Measurements from ENCODE around the gene MAMDC2.

DNA sequence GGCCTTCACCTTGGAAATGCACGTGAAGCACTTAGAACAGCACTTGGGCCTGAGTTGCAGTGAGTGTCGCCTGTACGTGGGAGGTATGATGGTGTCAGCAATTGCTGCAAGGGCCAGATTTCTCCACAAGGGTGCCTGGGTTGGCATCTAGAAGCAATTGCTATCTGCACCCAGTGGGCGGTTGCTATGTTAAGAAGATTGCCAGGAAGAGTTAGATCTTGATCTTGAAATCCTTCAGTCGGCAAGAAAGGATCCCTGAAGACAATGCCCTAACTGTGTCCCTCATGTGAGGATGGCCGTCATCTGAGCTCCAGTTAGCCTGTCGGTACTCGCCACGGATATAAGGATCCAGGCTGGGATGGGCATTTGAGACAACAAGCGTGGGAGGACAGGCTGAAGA, 62.9 kb downstream of the MAMDC2 start:
- TF ChIP-seq CTCF (conservative IDR thresholded peaks at IDR 0.05 in 1 of 2, IDR thresholded peaks at IDR 0.05 in 1 of 2; ENCODE audit: extremely low read depth in 1 of 2, insufficient read depth in 1 of 2, low read depth in 1 of 2, low read length in 2 of 2), result no peak
- TF ChIP-seq EZH2 (IDR thresholded peaks at IDR 0.05; ENCODE audit: borderline replicate concordance, low read length), result no peak

All from mammary epithelial cell (primary cell).